ENCODE measurements around the gene ZBED5.

GRCh38 chr11:10902301-10903063 is 44.6 kb upstream of the ZBED5 start:
- no peak for TF ChIP-seq CTCF (IDR thresholded peaks at IDR 0.05)
- TF ChIP-seq ZFX (IDR thresholded peaks at IDR 0.05; ENCODE audit: borderline replicate concordance), result no peak

All from 22Rv1 (cell line).